Suprapubic skin (tissue), 4 donors: ENCODE results near the gene CATSPER1. TPM values are rescaled to one million over a fixed set of nuclear protein-coding genes. Genes with fewer than 3 reads are reported as not detected.

Source experiments
- DNase-seq, 2 donors: peaks; one replicate each; pipeline ENCODE4 v3.0.0-alpha.2; 2019; ENCODE audit warnings: low spot score in 2 of 2
- H3K27ac ChIP-seq: fragments of 200-600 bp; sonication (generic); one replicate; pipeline ENCODE4 v1.5.1; 2019
- H3K27me3 ChIP-seq: fragments of 200-600 bp; sonication (generic); one replicate; pipeline ENCODE4 v1.5.1; 2019
- H3K36me3 ChIP-seq: fragments of 200-600 bp; sonication (generic); one replicate; pipeline ENCODE4 v1.5.1; 2019
- H3K4me1 ChIP-seq: fragments of 200-600 bp; sonication (generic); one replicate; pipeline ENCODE4 v1.5.1; 2019
- H3K4me3 ChIP-seq: fragments of 200-600 bp; sonication (generic); one replicate; pipeline ENCODE4 v1.5.1; 2019; ENCODE audit warnings: mild to moderate bottlenecking
- H3K9me3 ChIP-seq: fragments of 200-600 bp; sonication (generic); one replicate; pipeline ENCODE4 v1.5.1; 2019
- CTCF ChIP-seq, 2 donors: fragments of 200-600 bp in 1 of 2; fragments of 450-650 bp in 1 of 2; sonication (generic) in 1 of 2; IDR thresholded peaks; one replicate each; pipeline ENCODE4 v1.5.1; 2016 to 2019; ENCODE audit warnings: antibody characterized with exemption in 2 of 2, mild to moderate bottlenecking in 1 of 2, moderate library complexity in 1 of 2
- EP300 ChIP-seq: sonication (generic); formaldehyde crosslinking; IDR thresholded peaks from one replicate; pipeline ENCODE4 v1.6.1; 2017; ENCODE audit warnings: antibody characterized with exemption
- POLR2A ChIP-seq, 2 donors: fragments of 450-650 bp; IDR thresholded peaks; one replicate each; pipeline ENCODE4 v1.6.1; 2017; ENCODE audit warnings: antibody characterized with exemption in 2 of 2, mild to moderate bottlenecking in 2 of 2, moderate library complexity in 2 of 2
- POLR2AphosphoS5 ChIP-seq, 3 donors: sonication (generic); formaldehyde crosslinking; IDR thresholded peaks; one replicate each; pipeline ENCODE4 v1.6.1; 2017; ENCODE audit warnings: antibody characterized with exemption in 3 of 3
- WGBS: methylation state at CpG from one replicate; pipeline ENCODE4 v1.1.5; 2018; 5-methylcytosine and 5-hydroxymethylcytosine counted together
- total RNA-seq, 4 donors: library from RNA; depleted of rRNA; stranded (reverse); fragments of >200 nt; gene quantifications; one replicate each; pipeline ENCODE4 v1.1.0, GENCODE V29; 2016

CATSPER1 gene
- total RNA-seq, 4 donors from 2014 or later = not detected

DNA sequence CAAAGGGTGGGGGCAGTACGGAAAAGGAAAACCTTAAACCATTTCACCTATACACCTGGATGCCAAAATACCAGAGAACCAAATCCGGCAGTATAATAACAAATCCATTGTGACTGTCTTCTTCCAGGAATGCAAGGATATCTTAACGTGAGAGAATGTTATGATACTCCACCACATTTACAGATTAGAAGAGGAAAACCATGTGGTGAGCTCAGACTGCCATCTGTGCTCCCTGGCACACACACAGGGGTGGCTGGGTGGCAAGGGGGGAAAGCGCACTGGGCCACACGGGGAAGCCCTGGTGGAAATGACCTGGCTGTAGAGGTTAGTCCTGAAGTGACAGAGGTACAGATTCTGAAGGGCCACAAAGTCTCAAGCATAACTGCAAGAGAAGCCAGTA is 34.2 kb downstream of the CATSPER1 start:
- Histone ChIP-seq H3K4me1 (no peaks in the 10 kb centered on the region), H3K9me3 (no peaks in the 10 kb centered on the region), H3K36me3 (peaks cover 17% of the 10 kb centered on the region), H3K4me3 (no peak overlapping the region), H3K27me3 (no peaks in the 10 kb centered on the region), H3K27ac (no peak overlapping the region)
- no peak for DNase-seq
- 81% methylated on average over 5 of the region's 5 CpGs for WGBS
- TF ChIP-seq POLR2AphosphoS5 (IDR thresholded peaks at IDR 0.05) = no peak
- no peak for TF ChIP-seq EP300
- TF ChIP-seq POLR2A (IDR thresholded peaks at IDR 0.05) = no peak
- TF ChIP-seq CTCF (IDR thresholded peaks at IDR 0.05) = no peak

DNA sequence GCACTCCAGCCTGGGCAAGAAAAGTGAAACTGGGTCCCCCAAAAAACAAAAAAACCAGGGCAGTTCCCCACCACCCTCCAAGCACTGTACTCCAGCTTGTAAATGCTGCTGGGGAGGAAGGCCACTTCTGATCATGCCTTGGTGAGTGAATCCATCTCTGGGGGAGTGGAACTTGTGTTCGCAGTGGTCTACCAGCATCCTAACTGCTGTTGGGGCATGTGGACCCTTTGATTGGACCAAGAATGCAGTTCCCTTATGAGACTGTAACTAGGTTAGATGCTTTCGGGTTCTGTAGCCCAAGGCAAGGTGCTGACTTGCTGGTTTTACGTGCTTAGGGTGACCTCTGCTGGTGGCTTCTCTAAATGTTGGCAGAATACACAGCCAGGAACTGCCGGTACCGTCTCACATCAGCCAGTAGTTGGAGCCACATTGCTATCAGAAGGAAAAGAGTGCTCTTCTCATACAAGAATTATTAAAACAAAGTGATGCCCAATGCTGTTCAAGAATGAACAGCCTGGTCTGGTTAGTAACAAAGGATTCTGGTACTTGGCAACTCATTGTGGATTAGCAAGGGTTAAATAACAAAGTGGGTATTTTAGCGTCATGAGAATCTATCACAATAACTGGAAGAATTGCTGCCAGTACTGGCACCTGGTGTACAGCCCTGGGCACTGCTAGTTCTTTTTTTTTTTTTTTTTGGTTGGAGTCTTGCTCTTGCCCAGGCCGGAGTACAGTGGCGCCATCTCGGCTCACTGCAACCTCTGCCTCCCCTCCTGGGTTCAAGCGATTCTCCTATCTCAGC is 37.3 kb downstream of the CATSPER1 start:
- TF ChIP-seq EP300 = no peak
- peak; percentile 86 to 95 for TF ChIP-seq CTCF (IDR thresholded peaks at IDR 0.05)
- no peak for TF ChIP-seq POLR2A (IDR thresholded peaks at IDR 0.05)
- peak in 2 of 3 donors; percentile 37 to 45 for TF ChIP-seq POLR2AphosphoS5 (IDR thresholded peaks at IDR 0.05)
- H3K4me3 ChIP-seq = no peak overlapping the region
- WGBS = 22% methylated on average over 9 of the region's 10 CpGs
- peak; percentile 92 to 93 for DNase-seq
- H3K27me3 ChIP-seq = no peaks in the 10 kb centered on the region
- H3K4me1 ChIP-seq = no peaks in the 10 kb centered on the region
- H3K27ac ChIP-seq = no peak overlapping the region
- no peaks in the 10 kb centered on the region for H3K9me3 ChIP-seq
- H3K36me3 ChIP-seq = peaks cover 10% of the 10 kb centered on the region

DNA sequence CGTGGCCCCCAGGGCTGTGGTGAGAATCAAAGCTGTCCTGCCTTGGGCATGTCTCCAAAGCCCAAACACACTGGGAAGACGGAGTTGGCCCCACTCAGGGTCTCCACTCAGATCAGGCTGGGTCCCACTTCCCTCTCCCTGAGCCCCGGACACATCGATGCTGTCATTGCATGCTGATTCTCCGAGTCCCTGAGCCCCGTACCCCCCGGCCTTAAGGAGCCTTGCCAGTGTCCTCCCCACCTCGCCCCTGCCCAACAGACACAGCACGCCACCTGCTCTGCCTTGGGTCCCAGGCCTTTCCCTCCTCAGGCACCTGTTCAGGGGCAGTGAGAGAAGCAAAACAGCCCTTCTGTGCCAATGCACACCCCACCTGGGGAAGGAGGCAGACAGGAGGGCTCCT is 38.9 kb downstream of the CATSPER1 start:
- Histone ChIP-seq H3K9me3 (no peaks in the 10 kb centered on the region), H3K36me3 (peaks cover 10% of the 10 kb centered on the region), H3K4me3 (no peak overlapping the region), H3K4me1 (no peaks in the 10 kb centered on the region), H3K27ac (no peak overlapping the region), H3K27me3 (no peaks in the 10 kb centered on the region)
- no peak for DNase-seq
- WGBS = 79% methylated on average over 9 of the region's 9 CpGs
- no peak for TF ChIP-seq POLR2A (IDR thresholded peaks at IDR 0.05)
- TF ChIP-seq POLR2AphosphoS5 (IDR thresholded peaks at IDR 0.05) = no peak
- no peak for TF ChIP-seq EP300
- no peak for TF ChIP-seq CTCF (IDR thresholded peaks at IDR 0.05)

GRCh38 chr11:65983589-65983987 is 42.7 kb downstream of the CATSPER1 start:
- peaks cover 10% of the 10 kb centered on the region for H3K36me3 ChIP-seq
- no peak for TF ChIP-seq EP300
- no peak for TF ChIP-seq POLR2A (IDR thresholded peaks at IDR 0.05)
- TF ChIP-seq POLR2AphosphoS5 (IDR thresholded peaks at IDR 0.05) = no peak
- TF ChIP-seq CTCF (IDR thresholded peaks at IDR 0.05) = no peak
- no peaks in the 10 kb centered on the region for H3K9me3 ChIP-seq
- no peak for DNase-seq
- H3K27me3 ChIP-seq = no peaks in the 10 kb centered on the region
- no peaks in the 10 kb centered on the region for H3K4me1 ChIP-seq
- H3K4me3 ChIP-seq = no peak overlapping the region
- no peak overlapping the region for H3K27ac ChIP-seq
- WGBS = 80% methylated on average over 2 of the region's 5 CpGs

GRCh38 chr11:65982824-65983588 is 43.3 kb downstream of the CATSPER1 start:
- H3K27me3 ChIP-seq = no peaks in the 10 kb centered on the region
- TF ChIP-seq POLR2A (IDR thresholded peaks at IDR 0.05) = no peak
- no peak for TF ChIP-seq POLR2AphosphoS5 (IDR thresholded peaks at IDR 0.05)
- TF ChIP-seq CTCF (IDR thresholded peaks at IDR 0.05) = no peak
- TF ChIP-seq EP300 = no peak
- H3K4me3 ChIP-seq = no peak overlapping the region
- no peak for DNase-seq
- H3K27ac ChIP-seq = no peak overlapping the region
- no peaks in the 10 kb centered on the region for H3K4me1 ChIP-seq
- H3K36me3 ChIP-seq = peaks cover 15% of the 10 kb centered on the region
- no peaks in the 10 kb centered on the region for H3K9me3 ChIP-seq
- WGBS = 85% methylated on average over 20 of the region's 22 CpGs
